HG03521 (cell line): Measurements from ENCODE around the gene MRNIP.

Experiments used
- ATAC-seq: cut with Tn5 transposase; IDR thresholded peaks from one replicate; pipeline ENCODE4 v1.9.1; 2021; ENCODE audit warnings: mild to moderate bottlenecking, moderate library complexity; ENCODE audit not compliant: unreplicated experiment

The MRNIP gene

GRCh38 chr5:179889885-179890284 lies 31.3 kb upstream of the MRNIP start:
- ATAC-seq = no peak

GRCh38 chr5:179887802-179888201 lies 29.2 kb upstream of the MRNIP start:
- no peak for ATAC-seq

GRCh38 chr5:179887095-179887494 lies 28.5 kb upstream of the MRNIP start:
- no peak for ATAC-seq

- ATAC-seq = no peak
These were observed 27.7 kb upstream of the MRNIP start for GRCh38 chr5:179886190-179886911.

- ATAC-seq = no peak
These were observed 27.0 kb upstream of the MRNIP start for GRCh38 chr5:179885491-179886090.

- ATAC-seq = no peak
These were observed 24.5 kb upstream of the MRNIP start for GRCh38 chr5:179883163-179883562.

- no peak for ATAC-seq
These were observed 23.7 kb upstream of the MRNIP start for GRCh38 chr5:179882338-179882737.

- ATAC-seq = no peak
These were observed 22.4 kb upstream of the MRNIP start for GRCh38 chr5:179880848-179881590.

- no peak for ATAC-seq
These were observed 21.5 kb upstream of the MRNIP start for GRCh38 chr5:179880066-179880650.

- ATAC-seq = no peak
These were observed 21.0 kb upstream of the MRNIP start for GRCh38 chr5:179879690-179880010.

GRCh38 chr5:179879003-179879689 lies 20.5 kb upstream of the MRNIP start:
- no peak for ATAC-seq

- ATAC-seq = no peak
These were observed 19.8 kb upstream of the MRNIP start for GRCh38 chr5:179878222-179879002.

GRCh38 chr5:179876610-179876952 lies 18.0 kb upstream of the MRNIP start:
- ATAC-seq = no peak

GRCh38 chr5:179875741-179876609 lies 17.4 kb upstream of the MRNIP start:
- ATAC-seq = no peak

- no peak for ATAC-seq
These were observed 16.1 kb upstream of the MRNIP start for GRCh38 chr5:179874536-179875292.

- ATAC-seq = no peak
These were observed 15.5 kb upstream of the MRNIP start for GRCh38 chr5:179874136-179874535.

GRCh38 chr5:179873588-179874110 lies 15.0 kb upstream of the MRNIP start:
- ATAC-seq = no peak

- no peak for ATAC-seq
These were observed 14.4 kb upstream of the MRNIP start for GRCh38 chr5:179872828-179873575.
